HG03354 (cell line): Measurements from ENCODE around the gene UBE2E2.

Source experiments
- ATAC-seq: cut with Tn5 transposase; IDR thresholded peaks from one replicate; pipeline ENCODE4 v1.9.1; 2021; ENCODE audit warnings: mild to moderate bottlenecking; ENCODE audit not compliant: unreplicated experiment, poor library complexity, severe bottlenecking

UBE2E2 gene

DNA sequence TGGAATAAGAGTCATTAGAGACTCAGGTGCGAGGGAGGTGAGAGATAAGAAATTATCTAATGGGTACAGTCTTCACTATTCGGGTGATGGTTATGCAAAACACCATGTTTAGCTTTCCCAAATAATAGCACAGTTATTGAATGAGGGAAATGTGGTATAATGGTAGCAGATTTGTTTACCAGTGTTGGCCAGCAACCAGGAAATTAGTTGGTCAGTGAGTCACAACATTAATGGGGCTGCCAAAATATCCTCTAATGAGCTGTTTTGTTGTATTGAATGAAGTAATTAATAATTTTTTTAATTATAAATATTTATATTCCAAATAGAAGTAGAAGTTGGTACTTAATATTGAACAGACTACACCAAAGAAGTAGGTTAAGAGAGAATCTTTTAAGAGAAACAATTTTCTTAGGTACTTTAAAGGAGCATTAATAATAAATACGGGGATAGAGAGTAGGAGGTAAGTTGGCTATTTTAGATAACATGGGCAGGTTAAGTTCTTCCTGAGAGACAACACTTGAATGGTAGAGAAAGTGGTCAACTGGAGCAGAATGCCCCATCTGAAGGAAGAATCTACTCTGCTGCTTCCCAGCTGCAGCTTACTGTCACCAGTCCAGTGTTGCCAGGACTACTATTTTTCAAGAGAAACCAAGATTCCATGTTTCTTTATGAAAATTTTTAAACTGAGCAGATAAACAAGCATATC lies 218.8 kb downstream of the UBE2E2 start:
- peak; percentile 54 for ATAC-seq

GRCh38 chr3:23422517-23422851 lies 219.4 kb downstream of the UBE2E2 start:
- ATAC-seq, result peak; percentile 82

DNA sequence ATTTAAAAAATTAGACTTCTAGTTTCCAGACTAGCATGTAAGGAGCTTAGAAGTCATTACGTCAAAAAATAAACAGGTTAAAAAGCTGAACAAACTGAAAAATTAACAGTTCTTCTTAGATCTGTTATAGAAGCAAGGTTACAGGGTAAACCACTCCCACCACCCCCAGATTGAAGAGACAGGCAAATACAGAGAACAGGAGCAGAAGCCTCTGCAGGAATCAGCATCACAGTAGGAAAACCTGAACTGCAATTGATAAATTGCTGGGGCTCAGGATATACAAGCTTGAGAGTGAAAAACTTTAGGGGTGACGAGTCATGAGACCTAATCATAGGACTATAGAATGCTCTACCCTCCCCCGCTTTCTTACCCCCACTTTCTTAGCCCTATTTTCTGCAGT lies 222.3 kb downstream of the UBE2E2 start:
- ATAC-seq, result no peak

- ATAC-seq, result no peak
Measured at GRCh38 chr3:23430781-23431398, 227.8 kb downstream of the UBE2E2 start.

DNA sequence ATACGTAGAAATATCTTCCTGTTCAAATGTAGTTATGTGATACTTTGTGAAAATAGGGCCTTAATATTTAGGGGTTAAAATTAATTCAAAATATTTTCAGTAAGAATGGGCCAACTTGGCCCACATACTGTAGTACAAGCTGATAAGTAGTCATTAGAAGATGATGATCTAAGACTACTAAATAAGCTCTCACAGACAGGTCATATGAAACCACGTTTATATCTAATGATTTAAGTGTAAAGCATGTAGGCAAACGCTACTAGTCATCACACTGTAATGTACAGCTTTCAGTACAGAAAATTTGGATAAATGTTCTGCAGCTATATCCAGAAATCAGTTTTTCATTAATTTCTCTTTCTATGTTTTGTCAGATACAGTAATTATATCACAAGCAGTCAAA lies 228.6 kb downstream of the UBE2E2 start:
- ATAC-seq, result no peak

DNA sequence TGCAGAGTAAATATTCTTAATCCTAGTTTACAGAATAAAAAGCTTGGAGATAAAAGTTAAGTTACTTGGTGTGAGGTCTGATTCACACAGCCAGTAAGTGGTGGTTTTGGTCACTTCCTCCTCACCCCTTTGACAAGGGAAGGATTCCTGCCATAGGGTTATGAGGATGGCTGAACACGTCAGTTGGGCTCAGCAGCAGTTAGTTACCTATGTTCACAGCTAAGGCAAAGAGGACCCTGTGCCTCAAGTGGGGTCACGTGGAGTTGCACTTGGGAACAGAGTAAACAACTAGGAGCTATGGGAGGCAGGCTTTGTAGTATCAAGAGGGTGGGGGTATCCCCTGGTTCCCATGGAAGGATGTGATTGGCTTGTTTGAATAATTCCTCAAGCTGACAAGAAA lies 232.2 kb downstream of the UBE2E2 start:
- no peak for ATAC-seq

- ATAC-seq, result no peak
Measured at GRCh38 chr3:23435904-23436303, 232.8 kb downstream of the UBE2E2 start.

GRCh38 chr3:23437484-23438145 lies 234.5 kb downstream of the UBE2E2 start:
- ATAC-seq, result no peak

- no peak for ATAC-seq
Measured at GRCh38 chr3:23438657-23439056, 235.5 kb downstream of the UBE2E2 start.

- ATAC-seq, result no peak
Measured at GRCh38 chr3:23439080-23439479, 236.0 kb downstream of the UBE2E2 start.

GRCh38 chr3:23440416-23441294 lies 237.5 kb downstream of the UBE2E2 start:
- no peak for ATAC-seq

DNA sequence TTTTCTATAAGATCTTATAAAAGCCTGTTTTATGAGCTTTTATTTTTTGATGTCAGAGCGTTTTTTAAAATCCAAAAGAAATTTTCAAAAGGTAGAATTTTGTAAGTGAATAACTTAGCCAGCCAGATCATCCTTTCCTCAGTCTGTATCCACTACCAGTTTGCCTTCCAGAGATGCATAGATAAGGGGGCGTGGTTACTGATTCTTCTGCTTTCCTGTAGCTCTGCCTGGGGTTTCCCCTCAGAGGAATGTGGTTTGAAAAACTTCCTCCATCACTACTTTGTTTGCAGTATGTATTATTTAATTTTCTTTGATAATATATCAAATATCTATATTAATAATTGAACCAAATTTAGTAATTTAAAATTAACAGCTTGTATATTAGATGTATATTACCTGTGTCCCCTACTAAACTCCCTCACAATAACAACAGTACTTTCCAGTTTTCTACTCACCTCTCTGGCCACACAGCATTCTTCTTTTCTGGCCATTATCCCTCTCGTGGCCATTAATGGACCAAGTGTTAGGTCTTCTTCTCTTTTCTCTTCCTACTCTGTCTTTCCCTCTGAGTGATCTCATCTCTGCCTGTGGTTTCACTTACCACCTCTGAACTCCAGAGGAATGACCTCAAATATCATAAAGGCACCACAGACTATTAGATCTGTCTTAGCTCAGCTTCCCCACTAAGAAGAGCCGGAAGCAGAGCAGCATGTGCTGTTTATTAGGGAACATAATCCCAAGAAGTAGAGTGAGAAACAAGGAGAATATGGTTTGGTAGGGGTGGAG lies 239.7 kb downstream of the UBE2E2 start:
- ATAC-seq, result peak; percentile 46

DNA sequence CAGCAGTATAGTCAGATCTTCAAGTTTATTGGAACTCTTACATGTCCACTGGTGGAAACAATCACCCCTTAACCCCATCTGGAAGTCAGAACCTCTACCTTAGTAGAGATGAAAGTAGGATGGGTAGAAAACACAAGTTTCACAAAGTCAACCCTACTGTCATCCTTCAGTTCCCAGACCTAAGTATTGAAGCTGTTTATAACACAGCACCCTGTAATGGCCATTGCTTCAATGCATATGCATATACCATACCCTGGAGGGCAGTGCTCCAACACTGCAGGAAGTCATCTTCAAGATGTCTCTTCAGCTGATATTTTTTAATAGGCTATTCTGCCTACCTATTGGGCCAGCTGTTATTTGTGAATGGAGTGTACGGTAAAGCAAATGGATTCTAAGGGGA lies 241.3 kb downstream of the UBE2E2 start:
- peak; percentile 42 for ATAC-seq

DNA sequence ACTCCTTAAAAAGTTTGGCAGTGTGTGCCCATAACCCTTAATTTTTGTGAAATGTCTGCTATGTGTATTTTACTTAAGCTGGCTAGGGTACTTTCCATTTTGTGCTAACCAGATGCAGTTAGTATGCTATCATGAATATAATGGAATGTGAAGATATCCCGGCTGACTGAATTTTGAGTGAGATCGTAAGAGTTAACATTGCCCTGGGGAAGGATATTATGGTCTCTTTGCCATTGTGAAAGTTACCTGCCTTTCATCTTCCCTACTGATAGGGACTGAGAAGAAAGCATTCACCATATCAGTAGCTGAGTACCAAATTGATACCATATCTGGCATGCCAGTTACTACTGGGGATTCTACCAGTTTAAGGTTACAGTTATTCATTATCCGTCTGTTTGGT lies 243.2 kb downstream of the UBE2E2 start:
- ATAC-seq, result no peak

- no peak for ATAC-seq
Measured at GRCh38 chr3:23448998-23449537, 245.9 kb downstream of the UBE2E2 start.

- no peak for ATAC-seq
Measured at GRCh38 chr3:23450051-23450450, 246.9 kb downstream of the UBE2E2 start.

DNA sequence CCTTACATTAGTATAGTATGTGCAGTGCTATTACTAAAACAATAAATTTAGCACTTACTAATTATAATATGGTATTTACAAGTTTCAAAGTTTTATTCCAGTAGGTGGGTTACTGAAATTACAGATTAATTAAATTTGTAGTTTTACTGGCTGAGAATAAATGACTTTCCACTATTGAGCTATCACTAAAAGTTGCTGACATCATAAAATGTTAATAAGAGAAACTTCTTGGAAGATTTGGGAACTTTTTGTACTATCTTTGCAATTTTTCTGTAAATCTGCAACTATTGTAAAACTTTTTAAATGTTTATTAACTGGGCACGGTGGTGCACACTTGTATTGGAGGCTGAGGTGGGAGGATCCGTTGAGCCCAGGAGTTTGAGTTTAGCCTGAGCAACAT lies 247.7 kb downstream of the UBE2E2 start:
- ATAC-seq, result no peak

DNA sequence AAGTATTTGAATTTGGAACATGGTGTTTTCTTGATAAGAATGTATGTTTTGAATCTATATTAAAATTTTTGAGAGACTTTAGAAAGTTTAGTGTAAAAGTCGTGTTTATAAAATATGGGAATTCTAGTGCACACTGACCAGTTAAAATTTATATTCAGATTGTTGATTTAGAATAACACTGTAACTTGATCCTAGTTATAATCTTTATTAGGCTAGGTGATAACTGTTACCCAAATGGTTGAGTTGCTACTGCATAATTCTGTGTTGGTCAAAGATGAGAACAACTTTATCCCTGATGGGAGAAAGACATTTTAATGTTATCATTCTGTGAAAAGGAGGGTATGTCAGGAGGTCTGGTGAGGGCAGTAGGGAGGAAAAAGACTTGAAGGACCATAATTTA lies 249.3 kb downstream of the UBE2E2 start:
- no peak for ATAC-seq

GRCh38 chr3:23455084-23455483 lies 252.0 kb downstream of the UBE2E2 start:
- ATAC-seq, result no peak
